ENCODE measurements around the gene CCDC8.

- TF ChIP-seq POLR2A (IDR thresholded peaks at IDR 0.05) (no peak), CTCF (IDR thresholded peaks at IDR 0.05) (no peak)
Observed at GRCh38 chr19:46388311-46389095, 24.9 kb downstream of the CCDC8 start.
